ENCODE data around the gene HEATR5B. TPM values are rescaled to one million over a fixed set of nuclear protein-coding genes. Genes with fewer than 3 reads are reported as not detected.

Gene HEATR5B
- total RNA-seq (2014; rRNA removed), result 13.6 and 14.0 TPM in 2 replicates
- polyA plus RNA-seq (2012), result 4.1 TPM

- DNase-seq (ENCODE audit: low read depth), result peak; percentile 92
These were observed at the start of gene HEATR5B, which contains the start of gene GPATCH11 for GRCh38 chr2:37083873-37084794. Gene HEATR5B, minus strand, starts transcription at chr2:37084372. Its CDS starts 958 bp downstream, at chr2:37083414. Gene GPATCH11, plus strand, starts transcription at chr2:37084518. Its CDS starts 3,864 bp downstream, at chr2:37088382.

- no peak for DNase-seq (ENCODE audit: low read depth)
These were observed 48.7 kb upstream of the HEATR5B start for GRCh38 chr2:37132914-37133313.

- DNase-seq (ENCODE audit: low read depth), result peak; percentile 92
These were observed 41.2 kb upstream of the HEATR5B start for GRCh38 chr2:37125416-37125815.

GRCh38 chr2:37119157-37119556 is 35.0 kb upstream of the HEATR5B start:
- DNase-seq (ENCODE audit: low read depth), result peak; percentile 66

- DNase-seq (ENCODE audit: low read depth), result no peak
These were observed 33.4 kb upstream of the HEATR5B start for GRCh38 chr2:37117566-37117965.

GRCh38 chr2:37111958-37112357 is 27.8 kb upstream of the HEATR5B start:
- no peak for DNase-seq (ENCODE audit: low read depth)

- DNase-seq (ENCODE audit: low read depth), result no peak
These were observed 26.4 kb upstream of the HEATR5B start for GRCh38 chr2:37110306-37111212.

- DNase-seq (ENCODE audit: low read depth), result no peak
These were observed 25.4 kb upstream of the HEATR5B start for GRCh38 chr2:37109523-37109922.

GRCh38 chr2:37105150-37105549 is 21.0 kb upstream of the HEATR5B start:
- DNase-seq (ENCODE audit: low read depth), result no peak

- no peak for DNase-seq (ENCODE audit: low read depth)
These were observed 20.0 kb upstream of the HEATR5B start for GRCh38 chr2:37104178-37104577.

GRCh38 chr2:37102588-37102987 is 18.4 kb upstream of the HEATR5B start:
- no peak for DNase-seq (ENCODE audit: low read depth)

- no peak for DNase-seq (ENCODE audit: low read depth)
These were observed 15.9 kb upstream of the HEATR5B start for GRCh38 chr2:37100054-37100453.

- peak; percentile 62 for DNase-seq (ENCODE audit: low read depth)
These were observed 14.4 kb upstream of the HEATR5B start for GRCh38 chr2:37098416-37099118.

- DNase-seq (ENCODE audit: low read depth), result no peak
These were observed 12.4 kb upstream of the HEATR5B start for GRCh38 chr2:37096568-37096967.

GRCh38 chr2:37091873-37092272 is 7.7 kb upstream of the HEATR5B start:
- DNase-seq (ENCODE audit: low read depth), result no peak

- DNase-seq (ENCODE audit: low read depth), result no peak
These were observed 5.9 kb upstream of the HEATR5B start for GRCh38 chr2:37090019-37090477.

- DNase-seq (ENCODE audit: low read depth), result peak; percentile 52
These were observed 1.6 kb upstream of the HEATR5B start for GRCh38 chr2:37085731-37086147.

- DNase-seq (ENCODE audit: low read depth), result no peak
These were observed 625 bp upstream of the HEATR5B start for GRCh38 chr2:37084797-37085196.

- DNase-seq (ENCODE audit: low read depth), result no peak
These were observed 3.5 kb downstream of the HEATR5B start for GRCh38 chr2:37080689-37081088.

GRCh38 chr2:37080266-37080665 is 3.9 kb downstream of the HEATR5B start:
- no peak for DNase-seq (ENCODE audit: low read depth)

- no peak for DNase-seq (ENCODE audit: low read depth)
These were observed 13.2 kb downstream of the HEATR5B start for GRCh38 chr2:37070931-37071330.

Data from LHCN-M2 (cell line).